PC-9 (cell line): ENCODE data around the gene CNOT10.

Experiments
- EZH2 ChIP-seq: fragments of 200-600 bp; sonication (generic); IDR thresholded peaks from 2 replicates; pipeline ENCODE4 v1.8.0; 2017; ENCODE audit warnings: antibody characterized with exemption, low read depth
- TF ChIP-seq, protein P1 (sequence below): fragments of 200-600 bp; sonication (generic); conservative IDR thresholded peaks from 2 replicates; pipeline ENCODE4 v1.6.1; 2017; ENCODE audit warnings: mixed run types, antibody characterized with exemption, mild to moderate bottlenecking, moderate library complexity

GRCh38 chr3:32817558-32818228 lies 132.7 kb downstream of the CNOT10 start, which contains the start of gene TRIM71:
- TF ChIP-seq, protein P1, sequence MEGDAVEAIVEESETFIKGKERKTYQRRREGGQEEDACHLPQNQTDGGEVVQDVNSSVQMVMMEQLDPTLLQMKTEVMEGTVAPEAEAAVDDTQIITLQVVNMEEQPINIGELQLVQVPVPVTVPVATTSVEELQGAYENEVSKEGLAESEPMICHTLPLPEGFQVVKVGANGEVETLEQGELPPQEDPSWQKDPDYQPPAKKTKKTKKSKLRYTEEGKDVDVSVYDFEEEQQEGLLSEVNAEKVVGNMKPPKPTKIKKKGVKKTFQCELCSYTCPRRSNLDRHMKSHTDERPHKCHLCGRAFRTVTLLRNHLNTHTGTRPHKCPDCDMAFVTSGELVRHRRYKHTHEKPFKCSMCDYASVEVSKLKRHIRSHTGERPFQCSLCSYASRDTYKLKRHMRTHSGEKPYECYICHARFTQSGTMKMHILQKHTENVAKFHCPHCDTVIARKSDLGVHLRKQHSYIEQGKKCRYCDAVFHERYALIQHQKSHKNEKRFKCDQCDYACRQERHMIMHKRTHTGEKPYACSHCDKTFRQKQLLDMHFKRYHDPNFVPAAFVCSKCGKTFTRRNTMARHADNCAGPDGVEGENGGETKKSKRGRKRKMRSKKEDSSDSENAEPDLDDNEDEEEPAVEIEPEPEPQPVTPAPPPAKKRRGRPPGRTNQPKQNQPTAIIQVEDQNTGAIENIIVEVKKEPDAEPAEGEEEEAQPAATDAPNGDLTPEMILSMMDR: no peak
- TF ChIP-seq EZH2: no peak
